AG08396 (cell line): ENCODE data around the gene PDZD2.
A peak's percentile ranks its signal among the peaks of the same experiment; 100 is the strongest.
"Not testable (repeated sequence)": the region's sequence is repeated elsewhere in the genome, so short reads cannot be mapped to it uniquely, and the experiment has no call there.

Experiments
- DNase-seq: peaks from one replicate; pipeline ENCODE4 v3.0.0; 2012; ENCODE audit warnings: low spot score, mixed read lengths

The PDZD2 gene

GRCh38 chr5:31638748-31639418, at the start of gene PDZD2:
PDZD2 (plus strand) TSS chr5:31639131.
- peak; percentile 85 for DNase-seq

GRCh38 chr5:31593665-31594064, 45.3 kb upstream of the PDZD2 start:
- DNase-seq = no peak

- no peak for DNase-seq
These were observed 42.6 kb upstream of the PDZD2 start for GRCh38 chr5:31596354-31596753.

- DNase-seq = no peak
These were observed 40.0 kb upstream of the PDZD2 start for GRCh38 chr5:31598640-31599611.

- not testable (repeated sequence) for DNase-seq
These were observed 36.6 kb upstream of the PDZD2 start for GRCh38 chr5:31602305-31602704.

- no peak for DNase-seq
These were observed 34.7 kb upstream of the PDZD2 start for GRCh38 chr5:31604240-31604639.

GRCh38 chr5:31604644-31605043, 34.3 kb upstream of the PDZD2 start:
- DNase-seq = no peak

- no peak for DNase-seq
These were observed 33.0 kb upstream of the PDZD2 start for GRCh38 chr5:31605920-31606319.

- DNase-seq = no peak
These were observed 31.4 kb upstream of the PDZD2 start for GRCh38 chr5:31607546-31607945.

- DNase-seq = no peak
These were observed 27.9 kb upstream of the PDZD2 start for GRCh38 chr5:31611002-31611401.

GRCh38 chr5:31613651-31614050, 25.3 kb upstream of the PDZD2 start:
- DNase-seq = no peak

- no peak for DNase-seq
These were observed 24.5 kb upstream of the PDZD2 start for GRCh38 chr5:31614151-31615020.

- no peak for DNase-seq
These were observed 21.1 kb upstream of the PDZD2 start for GRCh38 chr5:31617867-31618266.

- no peak for DNase-seq
These were observed 18.9 kb upstream of the PDZD2 start for GRCh38 chr5:31620026-31620425.

- no peak for DNase-seq
These were observed 15.7 kb upstream of the PDZD2 start for GRCh38 chr5:31623249-31623648.

GRCh38 chr5:31625394-31625793, 13.5 kb upstream of the PDZD2 start:
- no peak for DNase-seq

- no peak for DNase-seq
These were observed 12.8 kb upstream of the PDZD2 start for GRCh38 chr5:31626156-31626555.

- no peak for DNase-seq
These were observed 12.2 kb upstream of the PDZD2 start for GRCh38 chr5:31626604-31627234.

GRCh38 chr5:31630931-31631330, 8.0 kb upstream of the PDZD2 start:
- no peak for DNase-seq

- DNase-seq = no peak
These were observed 6.5 kb upstream of the PDZD2 start for GRCh38 chr5:31632460-31632859.

- DNase-seq = no peak
These were observed 3.5 kb upstream of the PDZD2 start for GRCh38 chr5:31635446-31635845.

GRCh38 chr5:31637851-31638250, 1.1 kb upstream of the PDZD2 start:
- no peak for DNase-seq
